Measurements from ENCODE around the gene EPG5.
A peak's percentile ranks its signal among the peaks of the same experiment; 100 is the strongest.

Gene EPG5

GRCh38 chr18:45967007-45967706, at the start of gene EPG5:
Gene EPG5 (minus strand): TSS chr18:45967329. CDS start chr18:45967239, 90 bp downstream.
- Histone ChIP-seq H3K9ac (ENCODE audit: low read depth, low read length) (peak within 1 kb of the TSS; percentile 71), H3K4me3 (ENCODE audit: low read depth, low read length) (peak within 1 kb of the TSS; percentile 83), H3K9me3 (ENCODE audit: control insufficient read depth, insufficient read depth, low read length) (no peaks in the 10 kb centered on the region), H3K27me3 (ENCODE audit: control insufficient read depth, insufficient read depth, low read length) (peaks cover 11% of the 10 kb centered on the region), H3K4me1 (ENCODE audit: control insufficient read depth, insufficient read depth, low read length) (no peaks in the 10 kb centered on the region), H3K36me3 (ENCODE audit: control insufficient read depth, insufficient read depth, low read length) (no peaks in the 10 kb centered on the region)

GRCh38 chr18:46013484-46014189, 46.5 kb upstream of the EPG5 start:
- no peaks in the 10 kb centered on the region for H3K27me3 ChIP-seq (ENCODE audit: control insufficient read depth, insufficient read depth, low read length)
- no peaks in the 10 kb centered on the region for H3K4me1 ChIP-seq (ENCODE audit: control insufficient read depth, insufficient read depth, low read length)
- no peak overlapping the region for H3K4me3 ChIP-seq (ENCODE audit: low read depth, low read length)
- no peaks in the 10 kb centered on the region for H3K36me3 ChIP-seq (ENCODE audit: control insufficient read depth, insufficient read depth, low read length)
- H3K9me3 ChIP-seq (ENCODE audit: control insufficient read depth, insufficient read depth, low read length), result no peaks in the 10 kb centered on the region
- H3K9ac ChIP-seq (ENCODE audit: low read depth, low read length), result no peak overlapping the region

DNA sequence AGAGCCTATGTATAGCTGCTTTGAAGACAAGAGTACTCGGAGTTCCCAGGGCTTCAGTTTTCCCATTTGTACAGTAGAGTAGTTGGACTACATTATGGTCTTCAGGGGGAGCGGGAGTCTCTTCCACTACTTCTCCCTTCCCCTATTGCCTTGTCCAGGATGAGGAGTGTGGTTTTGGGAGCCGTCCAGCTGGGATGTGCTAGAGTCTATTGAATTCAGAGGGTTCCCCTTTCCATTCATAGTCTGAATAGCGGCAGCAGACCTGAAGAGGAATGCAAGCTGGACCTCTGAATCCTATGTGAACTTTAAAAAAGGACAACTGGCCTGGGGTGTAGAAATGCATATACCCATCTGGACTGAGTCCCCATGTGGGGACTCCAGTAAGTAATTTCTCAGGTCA, 43.5 kb upstream of the EPG5 start:
- Histone ChIP-seq H3K9ac (ENCODE audit: low read depth, low read length) (no peak overlapping the region), H3K4me3 (ENCODE audit: low read depth, low read length) (no peak overlapping the region), H3K36me3 (ENCODE audit: control insufficient read depth, insufficient read depth, low read length) (no peaks in the 10 kb centered on the region), H3K27me3 (ENCODE audit: control insufficient read depth, insufficient read depth, low read length) (no peaks in the 10 kb centered on the region), H3K4me1 (ENCODE audit: control insufficient read depth, insufficient read depth, low read length) (peaks cover 4% of the 10 kb centered on the region), H3K9me3 (ENCODE audit: control insufficient read depth, insufficient read depth, low read length) (no peaks in the 10 kb centered on the region)

DNA sequence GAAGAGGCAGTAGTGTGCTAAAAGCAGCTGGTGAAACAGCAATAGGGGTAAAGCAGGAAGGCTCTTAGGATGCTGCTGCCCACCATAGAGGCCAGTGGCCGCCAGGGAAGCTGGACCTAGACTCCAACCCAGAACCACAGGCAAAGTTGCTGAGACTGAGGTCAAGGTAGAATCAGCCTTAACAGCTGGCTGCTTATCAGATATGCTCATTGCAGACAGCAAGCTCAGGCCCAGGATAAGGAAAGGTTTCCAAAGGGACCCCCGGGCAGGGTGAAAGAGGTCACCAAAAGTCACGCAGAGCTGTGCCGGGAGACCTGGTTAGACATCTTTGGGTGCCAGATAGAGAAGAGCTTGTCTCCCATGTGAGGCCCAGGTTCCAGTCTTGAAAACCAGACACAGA, 42.9 kb upstream of the EPG5 start:
- Histone ChIP-seq H3K27me3 (ENCODE audit: control insufficient read depth, insufficient read depth, low read length) (no peaks in the 10 kb centered on the region), H3K9me3 (ENCODE audit: control insufficient read depth, insufficient read depth, low read length) (no peaks in the 10 kb centered on the region), H3K4me1 (ENCODE audit: control insufficient read depth, insufficient read depth, low read length) (peaks cover 4% of the 10 kb centered on the region), H3K4me3 (ENCODE audit: low read depth, low read length) (no peak overlapping the region), H3K36me3 (ENCODE audit: control insufficient read depth, insufficient read depth, low read length) (no peaks in the 10 kb centered on the region), H3K9ac (ENCODE audit: low read depth, low read length) (no peak overlapping the region)

GRCh38 chr18:46009125-46009840, 42.2 kb upstream of the EPG5 start:
- H3K36me3 ChIP-seq (ENCODE audit: control insufficient read depth, insufficient read depth, low read length), result no peaks in the 10 kb centered on the region
- no peak overlapping the region for H3K9ac ChIP-seq (ENCODE audit: low read depth, low read length)
- no peaks in the 10 kb centered on the region for H3K27me3 ChIP-seq (ENCODE audit: control insufficient read depth, insufficient read depth, low read length)
- no peak overlapping the region for H3K4me3 ChIP-seq (ENCODE audit: low read depth, low read length)
- peaks cover 4% of the 10 kb centered on the region for H3K4me1 ChIP-seq (ENCODE audit: control insufficient read depth, insufficient read depth, low read length)
- H3K9me3 ChIP-seq (ENCODE audit: control insufficient read depth, insufficient read depth, low read length), result no peaks in the 10 kb centered on the region

GRCh38 chr18:46008531-46008930, 41.4 kb upstream of the EPG5 start:
- Histone ChIP-seq H3K36me3 (ENCODE audit: control insufficient read depth, insufficient read depth, low read length) (no peaks in the 10 kb centered on the region), H3K27me3 (ENCODE audit: control insufficient read depth, insufficient read depth, low read length) (no peaks in the 10 kb centered on the region), H3K9me3 (ENCODE audit: control insufficient read depth, insufficient read depth, low read length) (no peaks in the 10 kb centered on the region), H3K4me1 (ENCODE audit: control insufficient read depth, insufficient read depth, low read length) (peaks cover 4% of the 10 kb centered on the region), H3K9ac (ENCODE audit: low read depth, low read length) (no peak overlapping the region), H3K4me3 (ENCODE audit: low read depth, low read length) (no peak overlapping the region)

DNA sequence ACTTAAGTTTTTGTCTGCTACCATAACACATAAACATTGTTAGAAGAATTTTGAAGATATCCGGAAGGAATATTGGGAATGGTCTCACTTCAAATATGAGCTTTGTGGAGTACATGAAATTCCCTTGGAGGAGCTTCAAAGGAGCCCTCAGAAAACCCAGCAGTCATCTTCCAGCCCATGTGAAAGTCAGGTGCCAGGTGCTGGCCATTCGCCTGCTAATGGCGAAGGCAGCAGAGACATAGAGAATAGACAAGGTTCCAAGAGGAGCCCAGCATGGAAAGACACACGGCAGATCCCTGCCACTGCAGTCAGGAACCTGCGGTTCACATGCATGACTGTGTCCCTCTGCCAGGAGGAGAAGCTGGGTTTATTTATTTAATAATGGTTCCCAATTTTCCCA, 40.0 kb upstream of the EPG5 start:
- Histone ChIP-seq H3K4me1 (ENCODE audit: control insufficient read depth, insufficient read depth, low read length) (peaks cover 4% of the 10 kb centered on the region), H3K4me3 (ENCODE audit: low read depth, low read length) (no peak overlapping the region), H3K27me3 (ENCODE audit: control insufficient read depth, insufficient read depth, low read length) (no peaks in the 10 kb centered on the region), H3K9ac (ENCODE audit: low read depth, low read length) (no peak overlapping the region), H3K9me3 (ENCODE audit: control insufficient read depth, insufficient read depth, low read length) (no peaks in the 10 kb centered on the region), H3K36me3 (ENCODE audit: control insufficient read depth, insufficient read depth, low read length) (no peaks in the 10 kb centered on the region)

GRCh38 chr18:46002934-46003333, 35.8 kb upstream of the EPG5 start:
- H3K4me3 ChIP-seq (ENCODE audit: low read depth, low read length), result no peak overlapping the region
- peaks cover 10% of the 10 kb centered on the region for H3K4me1 ChIP-seq (ENCODE audit: control insufficient read depth, insufficient read depth, low read length)
- H3K9me3 ChIP-seq (ENCODE audit: control insufficient read depth, insufficient read depth, low read length), result no peaks in the 10 kb centered on the region
- no peaks in the 10 kb centered on the region for H3K27me3 ChIP-seq (ENCODE audit: control insufficient read depth, insufficient read depth, low read length)
- no peak overlapping the region for H3K9ac ChIP-seq (ENCODE audit: low read depth, low read length)
- H3K36me3 ChIP-seq (ENCODE audit: control insufficient read depth, insufficient read depth, low read length), result no peaks in the 10 kb centered on the region

- H3K36me3 ChIP-seq (ENCODE audit: control insufficient read depth, insufficient read depth, low read length), result no peaks in the 10 kb centered on the region
- no peak overlapping the region for H3K4me3 ChIP-seq (ENCODE audit: low read depth, low read length)
- no peaks in the 10 kb centered on the region for H3K27me3 ChIP-seq (ENCODE audit: control insufficient read depth, insufficient read depth, low read length)
- no peak overlapping the region for H3K9ac ChIP-seq (ENCODE audit: low read depth, low read length)
- no peaks in the 10 kb centered on the region for H3K9me3 ChIP-seq (ENCODE audit: control insufficient read depth, insufficient read depth, low read length)
- peaks cover 13% of the 10 kb centered on the region for H3K4me1 ChIP-seq (ENCODE audit: control insufficient read depth, insufficient read depth, low read length)
Measured at GRCh38 chr18:46001892-46002291, 34.8 kb upstream of the EPG5 start.

DNA sequence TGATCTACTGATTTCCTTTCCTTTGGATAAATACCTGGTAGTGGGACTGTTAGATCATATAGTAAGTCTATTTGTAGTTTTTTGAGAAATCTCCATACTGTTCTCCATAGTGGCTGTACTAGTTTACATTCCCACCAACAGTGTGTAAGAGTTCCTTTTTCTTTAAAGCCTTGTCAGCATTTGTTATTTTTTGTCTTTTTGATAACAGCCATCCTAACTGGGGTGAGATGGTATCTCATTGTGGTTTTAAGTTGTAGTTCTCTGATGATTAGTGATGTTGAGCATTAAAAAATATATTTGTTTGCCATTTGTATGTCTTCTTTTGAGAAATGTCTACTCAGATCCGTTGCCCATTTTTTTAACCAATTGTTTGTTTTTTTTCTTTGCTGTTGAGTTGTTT, 33.9 kb upstream of the EPG5 start:
- H3K9ac ChIP-seq (ENCODE audit: low read depth, low read length), result no peak overlapping the region
- no peaks in the 10 kb centered on the region for H3K36me3 ChIP-seq (ENCODE audit: control insufficient read depth, insufficient read depth, low read length)
- peaks cover 9% of the 10 kb centered on the region for H3K4me1 ChIP-seq (ENCODE audit: control insufficient read depth, insufficient read depth, low read length)
- H3K4me3 ChIP-seq (ENCODE audit: low read depth, low read length), result no peak overlapping the region
- H3K9me3 ChIP-seq (ENCODE audit: control insufficient read depth, insufficient read depth, low read length), result no peaks in the 10 kb centered on the region
- no peaks in the 10 kb centered on the region for H3K27me3 ChIP-seq (ENCODE audit: control insufficient read depth, insufficient read depth, low read length)

- H3K4me3 ChIP-seq (ENCODE audit: low read depth, low read length), result no peak overlapping the region
- no peak overlapping the region for H3K9ac ChIP-seq (ENCODE audit: low read depth, low read length)
- H3K9me3 ChIP-seq (ENCODE audit: control insufficient read depth, insufficient read depth, low read length), result no peaks in the 10 kb centered on the region
- no peaks in the 10 kb centered on the region for H3K27me3 ChIP-seq (ENCODE audit: control insufficient read depth, insufficient read depth, low read length)
- H3K4me1 ChIP-seq (ENCODE audit: control insufficient read depth, insufficient read depth, low read length), result peaks cover 9% of the 10 kb centered on the region
- no peaks in the 10 kb centered on the region for H3K36me3 ChIP-seq (ENCODE audit: control insufficient read depth, insufficient read depth, low read length)
Measured at GRCh38 chr18:45999536-45999935, 32.4 kb upstream of the EPG5 start.

GRCh38 chr18:45998244-45998643, 31.1 kb upstream of the EPG5 start:
- Histone ChIP-seq H3K36me3 (ENCODE audit: control insufficient read depth, insufficient read depth, low read length) (no peaks in the 10 kb centered on the region), H3K4me3 (ENCODE audit: low read depth, low read length) (no peak overlapping the region), H3K4me1 (ENCODE audit: control insufficient read depth, insufficient read depth, low read length) (peaks cover 9% of the 10 kb centered on the region), H3K9me3 (ENCODE audit: control insufficient read depth, insufficient read depth, low read length) (no peaks in the 10 kb centered on the region), H3K9ac (ENCODE audit: low read depth, low read length) (no peak overlapping the region), H3K27me3 (ENCODE audit: control insufficient read depth, insufficient read depth, low read length) (no peaks in the 10 kb centered on the region)
